D341Med (cell line): ENCODE measurements around the gene EFCAB11.
"Not testable (repeated sequence)": the region's sequence is repeated elsewhere in the genome, so short reads cannot be mapped to it uniquely, and the experiment has no call there.

Experiments used
- DNase-seq: peaks from one replicate; pipeline ENCODE4 v3.0.0; 2012; ENCODE audit warnings: low spot score

EFCAB11 gene

GRCh38 chr14:89911010-89911919 lies 43.3 kb downstream of the EFCAB11 start:
- no peak for DNase-seq

GRCh38 chr14:89910691-89911009 lies 43.9 kb downstream of the EFCAB11 start:
- DNase-seq, result no peak

- DNase-seq, result no peak
These were observed 44.9 kb downstream of the EFCAB11 start for GRCh38 chr14:89909586-89909985.

- DNase-seq, result no peak
These were observed 45.6 kb downstream of the EFCAB11 start for GRCh38 chr14:89908712-89909450.

- no peak for DNase-seq
These were observed 46.9 kb downstream of the EFCAB11 start for GRCh38 chr14:89907655-89908054.

- no peak for DNase-seq
These were observed 48.5 kb downstream of the EFCAB11 start for GRCh38 chr14:89906000-89906399.

- no peak for DNase-seq
These were observed 51.1 kb downstream of the EFCAB11 start for GRCh38 chr14:89903340-89903952.

- no peak for DNase-seq
These were observed 51.6 kb downstream of the EFCAB11 start for GRCh38 chr14:89902881-89903280.

GRCh38 chr14:89900802-89901201 lies 53.7 kb downstream of the EFCAB11 start:
- no peak for DNase-seq

GRCh38 chr14:89899917-89900663 lies 54.4 kb downstream of the EFCAB11 start:
- DNase-seq, result peak; percentile 44

GRCh38 chr14:89899291-89899690 lies 55.2 kb downstream of the EFCAB11 start:
- no peak for DNase-seq

GRCh38 chr14:89893388-89893787 lies 61.1 kb downstream of the EFCAB11 start:
- DNase-seq, result not testable (repeated sequence)

GRCh38 chr14:89892953-89893352 lies 61.6 kb downstream of the EFCAB11 start:
- DNase-seq, result no peak

GRCh38 chr14:89891721-89892120 lies 62.8 kb downstream of the EFCAB11 start:
- DNase-seq, result not testable (repeated sequence)

GRCh38 chr14:89891055-89891454 lies 63.5 kb downstream of the EFCAB11 start:
- no peak for DNase-seq

GRCh38 chr14:89890589-89890988 lies 63.9 kb downstream of the EFCAB11 start:
- DNase-seq, result no peak

- DNase-seq, result no peak
These were observed 64.9 kb downstream of the EFCAB11 start for GRCh38 chr14:89889626-89890025.

- DNase-seq, result no peak
These were observed 69.8 kb downstream of the EFCAB11 start for GRCh38 chr14:89884761-89885160.

- DNase-seq, result no peak
These were observed 72.7 kb downstream of the EFCAB11 start for GRCh38 chr14:89881839-89882238.

- DNase-seq, result not testable (repeated sequence)
These were observed 80.4 kb downstream of the EFCAB11 start for GRCh38 chr14:89874091-89874490.

GRCh38 chr14:89870316-89870715 lies 84.2 kb downstream of the EFCAB11 start:
- no peak for DNase-seq

- no peak for DNase-seq
These were observed 84.9 kb downstream of the EFCAB11 start for GRCh38 chr14:89869606-89870005.
